NB4 (cell line): ENCODE measurements around the gene STAP1.
"Not testable (repeated sequence)": the region's sequence is repeated elsewhere in the genome, so short reads cannot be mapped to it uniquely, and the experiment has no call there.

Experiments used
- DNase-seq: peaks from one replicate; pipeline ENCODE4 v3.0.0; 2010; ENCODE audit warnings: low read depth
- H3K4me3 ChIP-seq: one replicate; pipeline ENCODE4 v1.5.1; 2011; ENCODE audit warnings: mild to moderate bottlenecking, low read depth, low read length, moderate library complexity
- CTCF ChIP-seq: IDR thresholded peaks from one replicate; pipeline ENCODE4 v1.5.1; 2012; ENCODE audit warnings: low read depth, low read length
- MYC ChIP-seq: IDR thresholded peaks from 2 replicates; pipeline ENCODE4 v1.6.1; 2011; ENCODE audit warnings: low read depth, low read length
- POLR2A ChIP-seq: IDR thresholded peaks from 2 replicates; pipeline ENCODE4 v1.6.1; 2011; ENCODE audit warnings: mild to moderate bottlenecking; ENCODE audit not compliant: insufficient read length; ENCODE audit errors: extremely low read depth
- TF ChIP-seq, protein P1 (sequence below): IDR thresholded peaks from 2 replicates; pipeline ENCODE4 v1.6.1; 2011; ENCODE audit warnings: low read depth, low read length

STAP1 gene

GRCh38 chr4:67522851-67523671, 35.5 kb upstream of the STAP1 start:
- TF ChIP-seq, protein P1, sequence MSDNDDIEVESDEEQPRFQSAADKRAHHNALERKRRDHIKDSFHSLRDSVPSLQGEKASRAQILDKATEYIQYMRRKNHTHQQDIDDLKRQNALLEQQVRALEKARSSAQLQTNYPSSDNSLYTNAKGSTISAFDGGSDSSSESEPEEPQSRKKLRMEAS, result no peak
- TF ChIP-seq CTCF (no peak), MYC (no peak), POLR2A (no peak)
- peak; percentile 8 for DNase-seq

DNA sequence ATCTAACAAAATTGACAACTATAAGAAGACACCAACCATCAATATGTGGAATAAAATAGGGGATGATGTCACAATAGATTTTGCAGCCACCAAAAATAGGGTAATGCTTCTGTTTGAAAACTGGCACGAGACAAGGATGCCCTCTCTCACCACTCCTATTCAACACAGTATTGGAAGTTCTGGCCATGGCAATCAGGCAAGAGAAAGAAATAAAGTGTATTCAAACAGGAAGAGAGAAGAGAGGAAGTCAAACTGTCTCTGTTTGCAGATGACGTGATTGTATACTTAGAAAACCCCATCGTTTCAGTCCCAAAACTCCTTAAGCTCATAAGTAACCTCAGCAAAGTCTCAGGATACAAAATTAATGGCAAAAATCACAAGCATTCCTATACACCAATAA, 34.4 kb upstream of the STAP1 start:
- not testable (repeated sequence) for DNase-seq, H3K4me3 ChIP-seq

More at GRCh38 chr4:67522851-67523671, 35.5 kb upstream of the STAP1 start:
- no peak overlapping the region for H3K4me3 ChIP-seq

- no peak for DNase-seq
- H3K4me3 ChIP-seq, result no peak overlapping the region
- no peak for TF ChIP-seq POLR2A
These were observed 27.1 kb upstream of the STAP1 start for GRCh38 chr4:67531379-67531962.

GRCh38 chr4:67532397-67532796, 26.1 kb upstream of the STAP1 start:
- not testable (repeated sequence) for DNase-seq, H3K4me3 ChIP-seq

DNA sequence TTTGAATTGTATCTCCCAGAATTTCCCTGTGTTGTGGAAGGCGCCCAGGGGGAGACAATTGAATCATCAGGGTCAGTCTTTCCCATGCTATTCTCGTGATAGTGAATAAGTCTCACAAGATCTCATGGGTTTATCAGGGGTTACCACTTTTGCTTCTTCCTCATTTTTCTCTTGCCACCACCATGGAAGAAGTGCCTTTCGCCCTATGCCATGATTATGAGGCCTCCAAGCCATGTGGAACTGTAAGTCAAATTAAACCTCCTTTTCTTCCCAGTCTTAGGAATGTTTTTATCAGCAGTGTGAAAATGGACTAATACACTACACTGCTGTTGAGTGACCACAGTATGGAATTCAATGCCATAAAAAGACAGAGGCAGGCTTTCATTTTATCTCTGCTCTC, 25.4 kb upstream of the STAP1 start:
- DNase-seq, result no peak
- TF ChIP-seq POLR2A (no peak), CTCF (no peak), MYC (no peak)
- TF ChIP-seq, protein P1, result no peak
- no peak overlapping the region for H3K4me3 ChIP-seq

DNA sequence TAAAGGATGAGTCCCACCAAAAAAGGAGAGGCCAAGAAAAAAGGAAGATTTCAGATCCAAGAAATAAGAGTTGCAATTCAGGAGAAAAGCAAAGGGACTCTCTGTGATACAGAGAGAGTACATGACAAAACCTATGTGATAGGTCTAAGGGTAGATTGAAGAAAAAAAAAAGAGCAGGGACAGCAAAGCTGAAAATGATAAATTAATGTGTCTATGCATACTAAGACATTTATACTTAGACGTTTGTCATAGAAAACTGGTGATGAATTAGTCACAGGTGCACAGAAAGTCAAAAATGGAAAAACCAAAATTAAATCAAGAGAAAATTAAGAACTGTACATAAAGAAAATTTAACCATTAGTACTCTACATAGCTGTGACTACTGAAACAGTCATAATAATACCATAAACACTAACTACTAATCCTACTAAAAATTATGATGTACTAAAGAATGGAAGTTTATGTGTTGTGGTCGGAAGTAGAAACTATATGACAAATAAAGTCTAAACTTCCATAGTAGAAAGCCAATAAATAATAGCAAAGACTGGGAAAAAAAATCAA, 23.2 kb upstream of the STAP1 start:
- no peak overlapping the region for H3K4me3 ChIP-seq
- no peak for TF ChIP-seq CTCF
- TF ChIP-seq POLR2A, result no peak
- no peak for TF ChIP-seq MYC
- TF ChIP-seq, protein P1, result no peak
- no peak for DNase-seq

DNA sequence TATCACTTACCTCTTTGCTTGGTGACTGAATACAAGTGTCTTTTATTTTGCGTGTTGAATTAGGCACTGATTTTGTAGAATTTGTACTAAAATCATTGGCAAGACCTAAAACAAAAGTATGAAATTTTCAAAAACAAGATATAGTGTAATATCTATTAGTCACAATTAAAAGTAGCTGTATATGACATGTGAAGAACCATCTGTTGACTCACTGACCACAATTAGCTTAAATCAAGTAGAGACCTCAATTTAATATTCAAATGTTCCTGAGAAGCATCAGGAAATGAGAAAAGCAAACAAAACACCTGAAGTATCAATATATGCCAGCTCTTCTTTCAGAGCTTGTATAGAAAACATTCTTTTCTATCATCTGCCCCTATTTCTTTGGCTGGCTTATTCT, 18.7 kb upstream of the STAP1 start:
- no peak for DNase-seq
- TF ChIP-seq POLR2A, result no peak
- TF ChIP-seq MYC, result no peak
- TF ChIP-seq, protein P1, result no peak
- TF ChIP-seq CTCF, result no peak
- no peak overlapping the region for H3K4me3 ChIP-seq
